EH (cell line): Measurements from ENCODE around the gene PLK5.
A peak's percentile ranks its signal among the peaks of the same experiment; 100 is the strongest.
"Not testable (repeated sequence)": the region's sequence is repeated elsewhere in the genome, so short reads cannot be mapped to it uniquely, and the experiment has no call there.

Experiments used
- DNase-seq: peaks from one replicate; pipeline ENCODE4 v3.0.0-alpha.2; 2015; ENCODE audit warnings: low read depth

PLK5 gene, protein sequence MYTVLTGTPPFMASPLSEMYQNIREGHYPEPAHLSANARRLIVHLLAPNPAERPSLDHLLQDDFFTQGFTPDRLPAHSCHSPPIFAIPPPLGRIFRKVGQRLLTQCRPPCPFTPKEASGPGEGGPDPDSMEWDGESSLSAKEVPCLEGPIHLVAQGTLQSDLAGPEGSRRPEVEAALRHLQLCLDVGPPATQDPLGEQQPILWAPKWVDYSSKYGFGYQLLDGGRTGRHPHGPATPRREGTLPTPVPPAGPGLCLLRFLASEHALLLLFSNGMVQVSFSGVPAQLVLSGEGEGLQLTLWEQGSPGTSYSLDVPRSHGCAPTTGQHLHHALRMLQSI

GRCh38 chr19:1523412-1524286, at the start of gene PLK5:
PLK5 (plus strand) TSS chr19:1524077; CDS start chr19:1526997, 2,920 bp downstream.
- DNase-seq = no peak

- DNase-seq = no peak
Observed at GRCh38 chr19:1474765-1475351, 49.0 kb upstream of the PLK5 start.

DNA sequence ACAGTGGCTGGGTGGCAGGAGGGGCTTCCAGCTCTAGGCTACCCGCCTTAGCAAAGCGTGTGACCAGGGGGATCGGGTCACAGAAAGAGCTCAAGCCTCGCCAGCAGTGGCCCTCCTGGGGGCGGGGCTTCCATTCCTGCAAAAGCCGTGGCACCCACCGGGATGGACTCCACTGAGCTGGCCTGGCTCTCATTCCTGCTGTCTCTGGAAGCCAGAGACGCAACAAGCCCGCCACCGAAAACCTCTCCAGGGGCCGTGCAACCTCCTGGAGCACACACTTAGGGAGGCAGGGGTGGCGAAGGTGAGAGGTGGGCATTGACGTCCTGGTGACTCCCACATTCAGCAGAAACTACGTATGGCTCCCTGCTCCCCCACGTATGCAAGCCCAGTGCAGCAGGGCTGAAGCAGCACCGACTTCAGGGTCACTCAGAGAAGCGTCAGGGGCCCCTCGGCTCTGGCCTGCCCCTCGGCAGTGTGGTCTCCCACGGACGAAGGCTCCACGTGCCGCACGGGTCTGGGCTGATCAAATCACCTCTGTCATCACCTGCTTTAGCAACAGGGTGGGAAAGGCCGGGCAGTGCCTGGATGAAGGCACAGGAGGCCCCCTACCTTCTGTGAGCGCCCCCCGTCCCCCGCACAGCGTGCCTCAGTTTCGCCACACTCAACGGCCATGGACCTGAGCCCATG, 48.0 kb upstream of the PLK5 start:
- no peak for DNase-seq

GRCh38 chr19:1477056-1477455, 46.8 kb upstream of the PLK5 start:
- not testable (repeated sequence) for DNase-seq

DNA sequence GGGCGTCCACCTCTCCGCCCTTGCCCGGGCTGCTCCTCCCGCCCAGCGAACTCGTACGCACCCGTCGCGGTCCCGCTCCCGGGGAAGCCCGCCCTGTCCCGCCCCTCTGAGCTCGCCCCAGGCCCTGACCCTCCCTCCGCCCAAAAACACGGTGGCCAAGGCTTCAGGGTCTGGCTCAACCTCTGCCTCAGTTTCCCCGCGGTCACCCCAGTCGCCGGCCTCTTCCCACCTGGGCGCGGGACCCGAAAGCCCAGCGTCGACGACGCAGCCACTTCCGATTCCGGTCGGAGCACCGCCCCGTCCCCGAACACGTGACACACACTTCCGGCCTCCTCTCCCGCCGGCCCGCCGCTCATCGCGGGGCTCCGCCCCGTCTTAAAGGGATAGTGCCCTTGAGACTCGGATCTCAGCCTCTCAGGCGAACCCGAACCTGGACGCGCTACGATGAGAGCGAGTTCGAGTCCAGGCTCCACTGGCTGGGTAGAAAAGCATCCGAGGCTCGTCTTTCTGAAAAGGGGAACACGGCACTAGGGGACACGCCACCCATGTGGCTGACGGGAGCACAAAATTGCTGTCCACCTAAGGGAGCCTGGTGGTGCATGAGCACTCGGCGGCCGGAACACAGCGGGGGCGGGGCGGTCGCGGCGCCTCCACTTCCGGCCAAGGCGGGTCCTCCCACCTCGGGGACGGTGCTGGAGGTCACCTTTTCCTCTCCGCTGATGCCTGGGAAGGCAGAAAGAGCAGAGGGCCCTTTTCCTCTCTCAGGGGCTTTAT, 44.8 kb upstream of the PLK5 start, which contains the start of gene C19orf25:
Gene C19orf25 (minus strand): TSS at position 282 of the 774 bp plus-strand sequence. CDS start 312 bp downstream, outside the sequence.
- DNase-seq = peak; percentile 93

GRCh38 chr19:1481224-1481892, 42.5 kb upstream of the PLK5 start:
- DNase-seq = no peak

- no peak for DNase-seq
Observed at GRCh38 chr19:1481893-1482360, 42.0 kb upstream of the PLK5 start.

DNA sequence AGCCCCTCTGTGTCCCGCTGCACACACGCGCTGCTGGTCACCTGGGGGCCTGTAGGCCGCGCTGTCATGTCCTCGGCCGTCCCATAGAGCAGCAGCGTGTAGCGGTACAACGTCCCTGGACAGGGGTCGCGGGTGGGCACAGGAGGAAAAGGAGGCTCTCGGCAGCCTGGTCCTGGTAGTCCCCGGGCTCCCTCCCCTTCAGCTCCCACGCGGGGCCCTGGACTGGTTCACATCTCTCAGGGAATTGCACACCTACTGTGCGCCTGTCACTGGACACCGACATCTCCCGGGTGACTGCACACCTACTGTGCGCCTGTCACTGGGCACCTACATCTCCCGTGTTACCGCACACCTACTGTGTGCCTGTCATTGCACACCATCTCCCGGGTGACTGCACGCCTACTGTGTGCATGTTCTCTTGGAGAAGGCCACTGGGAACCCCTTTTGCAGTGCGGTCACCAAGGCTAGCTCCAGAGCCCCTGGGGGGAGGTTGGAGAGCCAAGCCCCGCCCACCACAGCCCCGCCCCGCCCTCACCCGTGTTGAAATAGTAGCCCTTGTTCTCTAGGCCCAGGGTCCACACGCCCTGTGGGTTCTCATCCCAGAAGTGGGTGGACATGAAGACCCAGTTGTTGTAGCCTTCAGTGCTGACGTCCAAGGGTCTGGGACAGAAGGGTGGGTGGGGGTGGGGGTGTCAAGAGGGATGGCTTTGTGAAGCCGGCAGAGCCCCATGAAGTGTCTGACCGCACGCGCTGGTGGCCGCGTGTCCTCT, 41.3 kb upstream of the PLK5 start:
- no peak for DNase-seq

DNA sequence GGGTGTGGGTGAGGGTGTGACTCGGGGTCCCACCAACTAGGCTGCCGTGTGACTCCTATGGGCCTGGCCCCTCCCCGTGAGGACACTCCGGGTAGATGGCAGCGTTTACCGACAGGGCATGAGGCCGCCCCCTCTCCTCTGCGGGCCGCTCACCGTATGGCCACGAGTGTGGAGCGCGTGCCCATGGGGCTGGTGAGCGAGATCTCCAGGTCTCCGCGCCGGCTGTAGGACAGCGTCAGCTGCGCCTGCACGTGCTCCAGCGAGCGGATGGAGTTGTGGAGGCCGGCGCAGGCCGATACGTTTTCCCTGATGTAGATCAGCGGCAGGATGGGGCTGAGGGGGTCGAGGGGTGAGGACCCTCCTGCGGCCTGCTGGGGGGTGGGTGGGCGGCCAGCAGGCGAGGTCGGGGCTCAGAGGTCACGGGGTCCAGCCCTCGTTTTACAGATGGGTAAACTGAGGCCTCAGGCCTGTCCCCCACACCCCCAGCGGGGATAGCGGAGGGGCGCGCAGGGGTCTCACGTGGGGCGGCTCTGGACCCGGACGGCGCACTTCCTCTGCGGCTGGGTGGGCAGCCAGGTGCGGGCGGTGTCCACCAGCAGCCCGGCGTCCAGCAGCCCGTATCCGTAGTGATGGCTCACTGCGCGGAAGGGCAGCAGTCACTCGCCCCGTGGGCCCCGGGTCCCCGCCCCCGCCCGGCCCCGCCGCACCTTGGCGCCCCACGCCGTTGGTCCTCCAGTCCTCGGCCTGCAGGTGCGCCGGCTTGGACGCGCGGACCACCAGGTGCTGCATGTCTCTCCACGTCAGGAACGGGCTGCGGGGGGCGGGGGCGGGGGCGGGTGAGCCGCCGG, 40.5 kb upstream of the PLK5 start:
- DNase-seq = no peak

DNA sequence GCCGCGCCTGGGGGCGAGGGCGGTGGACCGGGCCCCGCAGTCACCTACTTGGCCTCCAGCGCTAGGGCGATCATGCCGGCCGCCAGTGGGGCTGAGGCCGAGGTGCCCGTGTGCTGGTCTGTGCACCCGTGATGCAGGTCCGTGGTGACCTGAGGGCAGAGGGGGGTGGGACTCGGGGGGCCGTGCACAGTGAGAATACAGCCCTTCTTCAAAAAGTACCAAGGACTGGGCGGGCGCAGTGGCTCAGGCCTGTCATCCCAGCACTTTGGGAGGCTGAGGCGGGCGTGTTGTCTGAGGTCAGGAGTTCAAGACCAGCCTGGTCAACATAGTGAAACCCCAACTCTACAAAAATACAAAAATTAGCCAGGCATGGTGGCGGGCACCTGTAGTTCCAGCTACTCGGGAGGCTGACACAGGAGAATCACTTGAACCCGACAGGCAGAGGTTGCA, 39.9 kb upstream of the PLK5 start:
- DNase-seq = no peak

DNA sequence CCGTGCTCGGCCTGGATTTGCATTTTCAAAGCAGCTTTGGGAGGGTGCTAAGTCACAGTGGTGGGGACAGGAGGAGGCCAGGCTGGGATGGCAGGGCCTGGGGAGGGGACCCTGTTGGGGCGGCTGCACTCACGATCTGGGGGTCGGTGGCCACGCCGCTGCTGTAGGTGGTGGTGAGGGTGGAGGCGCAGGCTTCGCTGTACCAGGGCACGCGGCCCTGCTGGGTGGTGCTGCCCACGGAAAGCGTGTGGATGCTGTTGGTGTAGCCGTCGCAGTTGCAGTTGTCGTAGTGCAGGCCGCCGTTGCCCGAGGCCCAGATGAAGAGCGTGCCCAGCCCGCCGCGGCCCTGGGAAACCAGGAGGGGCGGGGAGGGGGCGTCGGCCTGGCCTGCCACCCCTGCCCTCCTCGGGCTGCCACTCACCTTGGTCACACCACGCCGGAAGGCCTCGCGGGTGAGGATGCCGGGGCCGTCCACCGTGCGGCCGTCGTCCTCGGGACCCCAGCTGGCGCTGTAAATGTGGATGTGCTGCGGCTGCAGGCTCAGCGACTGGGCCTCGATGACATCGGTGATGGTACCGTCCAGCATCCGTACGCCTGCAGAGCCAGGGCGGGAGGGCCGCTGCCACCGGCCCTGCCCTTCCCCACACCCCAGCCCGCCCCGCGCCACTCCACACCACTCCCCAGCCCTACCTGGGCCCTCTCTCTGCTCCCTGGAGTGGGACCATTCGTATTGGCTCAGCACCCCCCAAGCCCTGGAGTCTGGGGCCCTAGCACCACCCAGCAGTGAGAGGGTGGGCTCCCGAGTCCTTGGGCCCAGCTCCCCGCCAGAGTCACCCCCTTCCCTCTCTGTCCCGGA, 36.9 kb upstream of the PLK5 start:
- DNase-seq = no peak

DNA sequence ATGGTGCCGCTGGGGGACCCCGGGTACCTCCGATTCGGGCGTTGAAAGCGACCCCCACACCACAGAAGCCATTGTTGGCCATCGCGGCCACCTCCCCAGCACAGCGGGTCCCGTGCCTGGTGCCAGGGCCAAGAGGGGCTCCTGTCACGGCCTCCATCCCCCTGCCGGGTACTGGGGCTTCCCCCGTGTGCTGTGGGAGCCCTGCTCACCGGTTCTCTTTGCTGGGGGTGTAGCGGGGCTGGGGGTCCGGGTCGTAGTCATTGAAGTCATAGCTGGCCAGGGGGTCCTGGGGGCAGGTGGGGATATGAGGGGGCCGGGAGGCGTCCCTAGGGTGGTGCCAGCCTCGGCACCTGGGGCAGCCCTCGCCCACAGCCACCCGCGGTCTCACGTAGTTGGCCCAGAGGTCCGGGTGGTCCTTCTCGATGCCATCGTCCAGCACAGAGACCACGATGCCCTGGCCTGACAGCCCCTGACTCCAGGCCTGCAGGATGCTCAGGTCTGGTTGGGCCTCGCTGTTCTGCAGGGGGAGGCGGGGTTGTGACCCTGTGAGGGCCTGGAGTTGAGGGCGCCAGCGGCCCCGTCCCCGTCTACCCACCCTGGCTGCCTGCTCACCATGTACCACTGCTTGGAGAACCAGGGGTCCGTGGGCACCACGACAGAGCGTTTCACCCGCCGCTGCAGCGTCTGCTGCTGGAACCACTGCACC, 36.1 kb upstream of the PLK5 start:
- no peak for DNase-seq

DNA sequence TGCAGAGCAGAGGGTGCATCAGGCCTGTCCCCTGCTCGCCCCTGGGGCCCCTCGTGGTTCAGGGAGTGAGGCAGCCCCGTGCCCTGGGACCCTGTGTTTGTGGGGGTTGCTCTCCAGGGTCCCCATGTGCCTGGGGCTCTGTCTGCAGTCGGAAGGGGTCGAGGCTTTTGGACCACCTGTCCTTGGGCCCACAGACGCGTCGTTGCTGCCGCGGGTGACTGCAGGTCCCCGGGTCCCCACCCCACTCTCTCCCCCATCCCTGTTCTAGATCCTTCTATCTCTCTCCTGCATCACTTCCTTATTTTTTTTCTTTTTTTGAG, 35.6 kb upstream of the PLK5 start:
- DNase-seq = no peak

DNA sequence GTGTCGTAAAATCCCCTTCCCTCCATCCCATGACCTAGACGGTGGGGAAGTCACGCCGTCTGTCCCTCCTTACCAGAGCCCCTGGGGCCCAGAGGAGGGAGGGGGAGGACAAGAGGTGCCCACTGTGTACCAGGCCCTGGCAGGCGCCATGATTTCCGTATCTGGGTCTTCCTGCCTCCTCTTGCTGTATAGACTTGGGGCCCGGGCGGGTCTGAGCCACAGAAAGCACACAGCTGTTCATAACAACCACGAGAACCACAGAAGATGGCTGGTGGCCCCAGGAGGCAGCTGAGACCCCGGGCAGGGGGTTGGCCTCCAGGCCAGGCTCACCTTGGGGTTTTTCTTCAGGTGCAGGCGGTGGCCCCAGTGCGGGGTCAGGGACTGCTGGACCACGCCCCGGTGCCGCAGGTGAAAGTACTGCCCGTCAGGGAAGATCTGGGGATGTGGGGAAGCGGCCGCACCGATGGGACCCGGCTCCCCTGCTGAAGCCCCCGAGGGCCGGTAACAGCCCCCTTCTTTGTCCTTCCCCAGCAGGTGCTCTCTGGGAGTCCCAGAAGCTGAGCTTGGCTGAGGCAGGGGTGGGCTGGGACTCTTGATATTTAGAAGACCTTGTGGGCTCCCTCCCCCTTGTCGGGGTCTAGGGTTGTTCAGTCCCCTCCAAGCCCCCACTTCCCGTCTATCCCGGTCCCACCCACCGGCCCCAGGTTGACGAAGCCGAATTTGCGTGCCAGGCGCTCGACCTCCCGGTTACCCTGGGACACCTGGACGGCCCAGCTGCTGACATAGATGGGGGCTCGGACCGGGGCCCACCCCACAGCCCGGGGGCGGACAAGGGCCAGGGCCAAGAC, 34.2 kb upstream of the PLK5 start:
- DNase-seq = no peak

GRCh38 chr19:1490311-1491113, 33.4 kb upstream of the PLK5 start, which contains the start of gene PCSK4:
PCSK4 (minus strand) TSS chr19:1490350; CDS start chr19:1490346, 4 bp downstream.
- peak; percentile 99 for DNase-seq
